ENCODE results near the gene GTPBP1. TPM values are rescaled to one million over a fixed set of nuclear protein-coding genes. Genes with fewer than 3 reads are reported as not detected.

GTPBP1 gene
- total RNA-seq, 4 donors from 2014 or later = 46.0 to 72.0 (median 56.6) TPM

GRCh38 chr22:38767313-38767712 is 61.6 kb downstream of the GTPBP1 start:
- TF ChIP-seq POLR2A (IDR thresholded peaks at IDR 0.05) = no peak
- no peak for TF ChIP-seq CTCF (IDR thresholded peaks at IDR 0.05)
- TF ChIP-seq EP300 (IDR thresholded peaks at IDR 0.05) = no peak
- no peak overlapping the region for H3K27ac ChIP-seq
- H3K9me3 ChIP-seq = no peaks in the 10 kb centered on the region
- H3K36me3 ChIP-seq = no peaks in the 10 kb centered on the region
- H3K4me3 ChIP-seq = no peak overlapping the region
- H3K4me1 ChIP-seq = peaks cover 0 to 25% (median 2%) of the 10 kb centered on the region in 4 donors
- no peaks in the 10 kb centered on the region for H3K27me3 ChIP-seq
- 75 to 85% methylated on average over 9 of the region's 9 CpGs for WGBS, 2 donors
- DNase-seq (ENCODE audit: low spot score in 2 of 2) = no peak

GRCh38 chr22:38768036-38768435 is 62.3 kb downstream of the GTPBP1 start:
- H3K4me3 ChIP-seq = no peak overlapping the region
- no peaks in the 10 kb centered on the region for H3K36me3 ChIP-seq
- WGBS, 2 donors = 91 to 92% methylated on average over 11 of the region's 11 CpGs
- peaks cover 0 to 18% (median 2%) of the 10 kb centered on the region in 4 donors for H3K4me1 ChIP-seq
- H3K27ac ChIP-seq = no peak overlapping the region
- DNase-seq (ENCODE audit: low spot score in 2 of 2) = no peak
- H3K9me3 ChIP-seq = no peaks in the 10 kb centered on the region
- TF ChIP-seq EP300 (IDR thresholded peaks at IDR 0.05) (no peak), CTCF (IDR thresholded peaks at IDR 0.05) (no peak), POLR2A (IDR thresholded peaks at IDR 0.05) (no peak)
- H3K27me3 ChIP-seq = no peaks in the 10 kb centered on the region

- Histone ChIP-seq H3K36me3 (no peaks in the 10 kb centered on the region), H3K27me3 (no peaks in the 10 kb centered on the region), H3K4me3 (no peak overlapping the region), H3K4me1 (peaks cover 0 to 12% (median 0%) of the 10 kb centered on the region in 4 donors), H3K9me3 (no peaks in the 10 kb centered on the region), H3K27ac (no peak overlapping the region)
- DNase-seq (ENCODE audit: low spot score in 2 of 2) = no peak
- TF ChIP-seq POLR2A (IDR thresholded peaks at IDR 0.05) (no peak), CTCF (IDR thresholded peaks at IDR 0.05) (no peak), EP300 (IDR thresholded peaks at IDR 0.05) (no peak)
- WGBS, 2 donors = 84 to 89% methylated on average over 16 of the region's 16 CpGs
These were observed 64.7 kb downstream of the GTPBP1 start for GRCh38 chr22:38770257-38770949.

GRCh38 chr22:38772623-38772873 is 66.8 kb downstream of the GTPBP1 start:
- WGBS, 2 donors = 82 to 84% methylated on average over 8 of the region's 8 CpGs
- no peak for TF ChIP-seq CTCF (IDR thresholded peaks at IDR 0.05)
- no peak for TF ChIP-seq POLR2A (IDR thresholded peaks at IDR 0.05)
- no peak for TF ChIP-seq EP300 (IDR thresholded peaks at IDR 0.05)
- H3K36me3 ChIP-seq = peaks cover 0 to 8% (median 0%) of the 10 kb centered on the region in 3 donors
- no peak overlapping the region for H3K4me3 ChIP-seq
- H3K4me1 ChIP-seq = peaks cover 0 to 7% (median 0%) of the 10 kb centered on the region in 4 donors
- no peaks in the 10 kb centered on the region for H3K27me3 ChIP-seq
- DNase-seq (ENCODE audit: low spot score in 2 of 2) = no peak
- no peak overlapping the region for H3K27ac ChIP-seq
- H3K9me3 ChIP-seq = no peaks in the 10 kb centered on the region

DNA sequence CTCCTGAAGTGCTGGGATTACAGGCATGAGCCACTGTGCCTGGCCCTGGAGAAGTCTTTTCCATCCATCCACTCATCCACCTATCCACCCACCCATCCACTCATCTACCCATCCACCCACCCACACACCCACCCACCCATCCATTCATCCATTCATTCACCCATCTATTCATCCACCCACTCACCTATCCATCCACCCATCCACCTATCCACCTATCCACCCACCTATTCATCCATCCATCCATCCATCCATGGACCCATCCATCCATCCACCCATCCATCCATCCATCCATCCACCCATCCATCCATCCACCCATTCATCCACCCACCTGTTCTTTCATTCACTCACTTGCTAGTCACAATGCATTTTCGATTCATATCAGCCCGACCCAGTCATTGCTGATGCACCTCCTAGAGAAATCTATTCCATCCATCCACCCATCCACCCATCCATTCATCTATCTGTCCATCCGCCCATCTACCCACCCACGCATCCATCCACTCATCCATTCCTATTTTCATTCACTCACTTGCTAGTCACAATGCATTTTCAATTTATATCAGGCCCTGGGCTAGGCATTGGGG is 67.7 kb downstream of the GTPBP1 start:
- peaks cover 0 to 17% (median 0%) of the 10 kb centered on the region in 3 donors for H3K36me3 ChIP-seq
- H3K9me3 ChIP-seq = no peaks in the 10 kb centered on the region
- no peak overlapping the region for H3K4me3 ChIP-seq
- no peak for DNase-seq (ENCODE audit: low spot score in 2 of 2)
- no peak for TF ChIP-seq POLR2A (IDR thresholded peaks at IDR 0.05)
- no peak for TF ChIP-seq CTCF (IDR thresholded peaks at IDR 0.05)
- no peak for TF ChIP-seq EP300 (IDR thresholded peaks at IDR 0.05)
- peaks cover 0 to 7% (median 0%) of the 10 kb centered on the region in 4 donors for H3K4me1 ChIP-seq
- no peak overlapping the region for H3K27ac ChIP-seq
- WGBS, 2 donors = 93 to 94% methylated on average over 4 of the region's 4 CpGs
- H3K27me3 ChIP-seq = no peaks in the 10 kb centered on the region
